NCI-H1930 (cell line): ENCODE data around the gene TOMM20L.
"Not testable (repeated sequence)": the region's sequence is repeated elsewhere in the genome, so short reads cannot be mapped to it uniquely, and the experiment has no call there.

Experiments used
- DNase-seq, 2 experiments: peaks; one replicate each; lab custom pipeline; 2025; lab: John Stamatoyannopoulos, UW

Gene TOMM20L

GRCh38 chr14:58395812-58396788, at the start of gene TOMM20L:
Gene TOMM20L (plus strand): TSS chr14:58395930. CDS start chr14:58395958, 28 bp downstream.
- DNase-seq, result peak; percentile 76 to 87

- no peak for DNase-seq
Measured at GRCh38 chr14:58353516-58354299, 42.0 kb upstream of the TOMM20L start.

DNA sequence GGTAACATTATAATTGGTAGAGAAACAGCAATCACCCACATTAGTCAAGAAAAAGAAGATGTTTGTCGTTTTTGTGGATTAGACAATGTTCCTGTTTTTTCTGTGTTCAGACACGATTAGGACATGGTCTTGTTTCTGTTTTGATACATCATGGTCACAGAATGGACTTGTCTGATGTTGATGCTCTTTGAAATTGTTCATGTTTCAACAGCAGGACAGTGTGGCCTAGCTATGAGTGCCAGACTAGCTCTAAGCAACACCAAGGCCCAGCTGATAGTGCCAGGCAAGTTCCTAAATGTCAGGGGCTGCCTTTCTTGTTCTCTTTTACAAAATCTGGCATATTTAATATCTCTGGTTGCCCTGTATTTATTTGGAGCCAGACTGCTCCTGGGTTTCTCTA, 40.9 kb upstream of the TOMM20L start:
- DNase-seq, result no peak

GRCh38 chr14:58356268-58356667, 39.5 kb upstream of the TOMM20L start:
- DNase-seq, result no peak

- DNase-seq, result not testable (repeated sequence)
Measured at GRCh38 chr14:58362272-58362671, 33.5 kb upstream of the TOMM20L start.

GRCh38 chr14:58362798-58363412, 32.8 kb upstream of the TOMM20L start:
- peak; percentile 3 to 11 for DNase-seq

GRCh38 chr14:58364316-58364715, 31.4 kb upstream of the TOMM20L start:
- no peak for DNase-seq

DNA sequence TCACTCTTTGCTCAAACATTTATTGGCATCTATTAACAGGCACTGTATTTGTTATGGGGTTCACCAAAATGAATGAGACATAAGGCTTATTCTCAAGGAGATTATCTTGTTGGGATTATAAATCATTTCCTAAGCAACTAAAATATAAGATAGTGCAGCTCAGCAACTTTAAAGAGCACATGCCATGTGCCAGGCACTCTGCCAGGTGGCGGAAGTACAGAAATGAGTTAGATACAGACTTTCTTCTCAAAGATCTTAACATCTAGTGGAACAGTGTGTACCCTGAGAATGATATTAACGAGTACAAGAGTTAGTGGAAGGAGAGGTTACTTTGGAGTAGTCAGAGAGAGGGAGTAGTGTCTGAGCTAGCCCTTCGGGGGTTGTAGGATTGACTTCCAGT, 28.4 kb upstream of the TOMM20L start:
- no peak for DNase-seq

DNA sequence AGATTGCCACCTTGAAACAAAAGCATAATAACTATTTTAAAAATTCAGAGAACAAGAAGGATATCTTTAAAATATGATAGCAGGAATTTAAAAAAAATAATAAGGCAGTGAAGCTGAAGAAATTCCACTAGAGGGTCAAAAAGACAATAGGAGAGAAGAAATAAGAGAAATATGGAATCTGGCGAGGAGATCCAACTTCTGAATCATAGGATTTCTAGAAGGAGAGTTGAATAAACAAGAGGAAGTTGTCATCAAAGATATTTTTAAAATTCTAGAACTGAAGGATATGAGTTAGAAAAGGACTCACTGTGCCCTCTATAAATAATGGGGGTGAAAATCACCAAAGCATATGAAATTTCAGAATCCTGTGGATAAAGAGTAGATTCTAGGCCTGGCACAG, 26.8 kb upstream of the TOMM20L start:
- no peak for DNase-seq

DNA sequence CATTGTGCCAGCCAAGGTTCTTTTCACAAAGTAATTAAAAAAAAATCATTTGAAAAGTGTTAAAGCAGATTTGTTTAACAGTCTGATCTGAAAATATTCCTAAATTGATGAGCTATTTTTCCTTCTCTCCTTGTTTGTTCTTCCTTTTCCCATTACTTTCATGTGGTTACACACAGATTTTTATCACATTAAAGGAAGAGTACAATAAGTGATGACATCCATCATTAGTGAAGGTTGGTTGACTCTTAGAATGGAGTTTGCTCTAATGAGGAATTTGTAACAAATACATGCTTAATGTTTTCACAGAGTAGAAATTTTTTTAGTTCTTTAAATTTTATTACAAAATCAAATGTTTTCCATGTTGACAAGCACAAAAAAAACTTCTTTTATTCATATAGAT, 18.9 kb upstream of the TOMM20L start:
- DNase-seq, result no peak

DNA sequence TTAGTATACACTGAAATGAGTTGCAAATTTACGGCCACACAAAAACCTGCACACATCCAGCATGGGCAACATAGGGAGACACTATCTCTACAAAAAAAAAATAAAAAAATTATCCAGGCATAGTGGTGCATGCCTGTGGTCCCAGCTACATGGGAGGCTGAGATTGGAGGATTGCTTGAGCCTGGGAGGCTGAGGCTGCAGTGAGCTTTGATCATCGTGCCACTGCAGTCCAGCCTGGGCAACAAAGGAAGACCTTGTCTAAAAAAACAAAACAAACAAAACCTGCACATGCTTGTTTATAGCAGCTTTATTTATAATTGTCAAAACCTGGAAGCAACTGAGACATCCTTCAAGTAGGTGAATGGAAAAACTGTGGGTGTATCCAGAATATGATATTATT, 4.9 kb upstream of the TOMM20L start:
- no peak for DNase-seq

GRCh38 chr14:58395562-58395811, 243 bp upstream of the TOMM20L start:
- no peak for DNase-seq

- no peak for DNase-seq
Measured at GRCh38 chr14:58397156-58397555, 1.4 kb downstream of the TOMM20L start.

- DNase-seq, result no peak
Measured at GRCh38 chr14:58398495-58398894, 2.8 kb downstream of the TOMM20L start.

DNA sequence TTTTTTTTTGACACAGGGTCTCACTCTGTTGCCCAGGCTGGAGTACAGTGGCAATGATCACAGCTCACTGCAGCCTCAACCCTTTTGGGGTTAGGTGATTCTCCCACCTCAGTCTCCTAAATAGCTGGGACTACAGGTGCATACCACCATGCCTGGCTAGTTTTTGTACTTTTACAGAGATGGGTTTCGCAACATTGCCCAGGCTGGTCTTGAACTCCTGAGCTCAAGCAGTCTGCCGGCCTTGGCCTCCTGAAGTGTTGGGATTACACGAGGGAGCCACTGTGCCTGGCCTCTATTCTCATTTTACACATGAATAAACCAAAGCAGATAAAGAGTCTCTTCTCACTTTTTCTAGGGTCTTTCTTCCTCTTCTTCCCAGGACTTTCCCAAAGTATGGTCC, 3.2 kb downstream of the TOMM20L start:
- DNase-seq, result no peak

- DNase-seq, result no peak
Measured at GRCh38 chr14:58401587-58401986, 5.9 kb downstream of the TOMM20L start.

DNA sequence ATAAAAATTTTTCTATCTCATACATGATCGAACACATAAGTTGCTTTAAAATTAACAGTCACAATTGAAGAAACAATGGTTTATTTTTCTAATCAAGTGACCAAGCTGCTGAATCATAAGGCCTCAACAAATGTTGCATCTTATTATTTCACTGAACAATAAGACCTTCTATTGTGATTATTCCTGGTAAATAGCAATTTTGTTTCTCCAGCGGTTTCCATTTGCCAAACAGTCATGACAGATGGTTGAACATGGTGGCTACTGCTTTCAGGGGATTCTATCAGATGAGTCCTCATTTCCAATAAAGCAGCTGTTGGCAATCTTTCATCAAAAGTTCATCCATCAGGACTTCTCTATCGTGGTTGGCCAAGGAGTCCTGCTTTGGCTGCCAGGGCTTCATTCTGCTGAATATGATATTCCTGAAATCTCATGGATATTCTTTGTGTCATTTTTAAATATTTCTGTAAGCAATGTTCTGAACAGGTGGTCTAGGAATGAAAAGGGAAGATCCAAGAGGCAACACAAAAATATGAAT, 13.0 kb downstream of the TOMM20L start:
- DNase-seq, result no peak

- no peak for DNase-seq
Measured at GRCh38 chr14:58414845-58415244, 19.1 kb downstream of the TOMM20L start.

DNA sequence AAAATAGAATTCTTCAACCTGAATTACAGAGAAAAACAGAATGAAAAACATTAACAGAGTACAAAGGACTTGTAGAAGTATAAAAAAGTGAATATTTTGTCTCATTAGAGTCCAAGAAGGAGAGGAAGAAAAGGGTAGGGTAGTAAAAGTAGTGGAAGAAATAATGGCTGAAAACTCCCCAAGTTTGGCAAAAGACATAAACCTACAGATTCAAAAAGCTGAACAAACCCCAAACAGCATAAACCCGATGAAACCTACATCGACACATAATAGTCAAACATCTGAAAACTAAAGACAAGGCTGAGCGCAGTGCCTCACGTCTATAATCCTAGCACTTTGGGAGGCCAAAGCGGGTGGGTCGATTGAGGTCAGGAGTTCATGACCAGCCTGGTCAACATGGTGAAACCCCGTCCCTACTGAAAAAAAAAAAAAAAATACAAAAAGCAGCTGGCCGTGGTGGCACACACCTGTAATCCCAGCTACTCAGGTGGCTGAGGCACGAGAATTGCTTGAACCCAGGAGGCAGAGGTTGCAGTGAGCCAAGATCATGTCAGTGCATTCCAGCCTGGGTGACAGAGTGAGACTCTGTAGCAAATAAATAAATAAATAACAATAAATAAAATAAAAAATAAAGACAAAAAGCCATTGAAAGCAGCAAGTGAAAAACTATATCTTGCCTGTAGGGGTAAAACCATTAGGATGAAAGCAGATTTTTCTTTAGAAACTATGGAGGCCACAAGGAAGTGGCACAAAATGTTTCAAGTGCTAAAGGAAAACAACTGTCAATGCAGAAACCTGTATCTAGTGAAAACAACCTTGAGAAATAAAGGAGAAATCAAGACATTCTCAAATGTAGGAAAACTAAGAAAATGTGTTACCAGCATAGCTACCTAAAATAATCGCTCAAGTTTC, 20.2 kb downstream of the TOMM20L start:
- DNase-seq, result no peak

- DNase-seq, result not testable (repeated sequence)
Measured at GRCh38 chr14:58416934-58417333, 21.2 kb downstream of the TOMM20L start.

- peak; percentile 54 to 78 for DNase-seq
Measured at GRCh38 chr14:58426670-58427280, 31.0 kb downstream of the TOMM20L start.
